ENCODE data around the gene C12orf76.
A peak's percentile ranks its signal among the peaks of the same experiment; 100 is the strongest.
"Not testable (repeated sequence)": the region's sequence is repeated elsewhere in the genome, so short reads cannot be mapped to it uniquely, and the experiment has no call there.

C12orf76 gene

GRCh38 chr12:110028323-110028722 lies 20.0 kb downstream of the C12orf76 start:
- Histone ChIP-seq H3K27me3 (ENCODE audit: control insufficient read depth in 2 of 2, insufficient read depth in 2 of 2, low read length in 2 of 2) (no peaks in the 10 kb centered on the region), H3K27ac (ENCODE audit: low read depth in 2 of 2, low read length in 2 of 2) (no peak overlapping the region), H3K9me3 (ENCODE audit: control insufficient read depth in 2 of 2, low read length in 2 of 2) (no peaks in the 10 kb centered on the region), H3K4me3 (ENCODE audit: low read length in 2 of 2) (no peak overlapping the region), H3K9ac (ENCODE audit: low read depth in 1 of 2, low read length in 2 of 2) (no peak overlapping the region), H3K4me1 (ENCODE audit: control insufficient read depth in 2 of 2, insufficient read depth in 2 of 2, low read length in 2 of 2) (no peaks in the 10 kb centered on the region), H3K36me3 (ENCODE audit: control insufficient read depth in 2 of 2, insufficient read depth in 2 of 2, low read length in 2 of 2) (peaks cover 46 to 54% of the 10 kb centered on the region in 2 donors)

- H3K27me3 ChIP-seq (ENCODE audit: control insufficient read depth in 2 of 2, insufficient read depth in 2 of 2, low read length in 2 of 2) = no peaks in the 10 kb centered on the region
- H3K9me3 ChIP-seq (ENCODE audit: control insufficient read depth in 2 of 2, low read length in 2 of 2) = no peaks in the 10 kb centered on the region
- H3K9ac ChIP-seq (ENCODE audit: low read depth in 1 of 2, low read length in 2 of 2) = no peak overlapping the region
- no peak overlapping the region for H3K4me3 ChIP-seq (ENCODE audit: low read length in 2 of 2)
- peaks cover 62% of the 10 kb centered on the region in 2 donors for H3K36me3 ChIP-seq (ENCODE audit: control insufficient read depth in 2 of 2, insufficient read depth in 2 of 2, low read length in 2 of 2)
- H3K4me1 ChIP-seq (ENCODE audit: control insufficient read depth in 2 of 2, insufficient read depth in 2 of 2, low read length in 2 of 2) = no peaks in the 10 kb centered on the region
- H3K27ac ChIP-seq (ENCODE audit: low read depth in 2 of 2, low read length in 2 of 2) = no peak overlapping the region
Observed at GRCh38 chr12:110024051-110024450, 24.3 kb downstream of the C12orf76 start.

GRCh38 chr12:110023059-110023980 lies 25.0 kb downstream of the C12orf76 start:
- H3K27ac ChIP-seq (ENCODE audit: low read depth in 2 of 2, low read length in 2 of 2) = no peak overlapping the region
- no peaks in the 10 kb centered on the region for H3K4me1 ChIP-seq (ENCODE audit: control insufficient read depth in 2 of 2, insufficient read depth in 2 of 2, low read length in 2 of 2)
- no peaks in the 10 kb centered on the region for H3K9me3 ChIP-seq (ENCODE audit: control insufficient read depth in 2 of 2, low read length in 2 of 2)
- H3K9ac ChIP-seq (ENCODE audit: low read depth in 1 of 2, low read length in 2 of 2) = no peak overlapping the region
- no peak overlapping the region for H3K4me3 ChIP-seq (ENCODE audit: low read length in 2 of 2)
- H3K36me3 ChIP-seq (ENCODE audit: control insufficient read depth in 2 of 2, insufficient read depth in 2 of 2, low read length in 2 of 2) = peaks cover 65 to 66% of the 10 kb centered on the region in 2 donors
- no peaks in the 10 kb centered on the region for H3K27me3 ChIP-seq (ENCODE audit: control insufficient read depth in 2 of 2, insufficient read depth in 2 of 2, low read length in 2 of 2)

- no peak overlapping the region for H3K27ac ChIP-seq (ENCODE audit: low read depth in 2 of 2, low read length in 2 of 2)
- H3K9me3 ChIP-seq (ENCODE audit: control insufficient read depth in 2 of 2, low read length in 2 of 2) = no peaks in the 10 kb centered on the region
- H3K9ac ChIP-seq (ENCODE audit: low read depth in 1 of 2, low read length in 2 of 2) = no peak overlapping the region
- no peak overlapping the region for H3K4me3 ChIP-seq (ENCODE audit: low read length in 2 of 2)
- peaks cover 55 to 69% of the 10 kb centered on the region in 2 donors for H3K36me3 ChIP-seq (ENCODE audit: control insufficient read depth in 2 of 2, insufficient read depth in 2 of 2, low read length in 2 of 2)
- H3K4me1 ChIP-seq (ENCODE audit: control insufficient read depth in 2 of 2, insufficient read depth in 2 of 2, low read length in 2 of 2) = no peaks in the 10 kb centered on the region
- H3K27me3 ChIP-seq (ENCODE audit: control insufficient read depth in 2 of 2, insufficient read depth in 2 of 2, low read length in 2 of 2) = no peaks in the 10 kb centered on the region
Observed at GRCh38 chr12:110020956-110021355, 27.4 kb downstream of the C12orf76 start.

- Histone ChIP-seq H3K9me3 (ENCODE audit: control insufficient read depth in 2 of 2, low read length in 2 of 2) (no peaks in the 10 kb centered on the region), H3K4me3 (ENCODE audit: low read length in 2 of 2) (no peak overlapping the region), H3K36me3 (ENCODE audit: control insufficient read depth in 2 of 2, insufficient read depth in 2 of 2, low read length in 2 of 2) (peaks cover 35 to 53% of the 10 kb centered on the region in 2 donors), H3K27ac (ENCODE audit: low read depth in 2 of 2, low read length in 2 of 2) (peak overlapping the region in 1 of 2 donors; percentile 49), H3K27me3 (ENCODE audit: control insufficient read depth in 2 of 2, insufficient read depth in 2 of 2, low read length in 2 of 2) (no peaks in the 10 kb centered on the region), H3K4me1 (ENCODE audit: control insufficient read depth in 2 of 2, insufficient read depth in 2 of 2, low read length in 2 of 2) (peaks cover 2 to 5% of the 10 kb centered on the region in 2 donors), H3K9ac (ENCODE audit: low read depth in 1 of 2, low read length in 2 of 2) (no peak overlapping the region)
Observed at GRCh38 chr12:110015132-110015531, 33.2 kb downstream of the C12orf76 start.

GRCh38 chr12:110012659-110013058 lies 35.7 kb downstream of the C12orf76 start:
- Histone ChIP-seq H3K27ac (ENCODE audit: low read depth in 2 of 2, low read length in 2 of 2) (peak overlapping the region in 1 of 2 donors; percentile 19), H3K4me3 (ENCODE audit: low read length in 2 of 2) (no peak overlapping the region), H3K4me1 (ENCODE audit: control insufficient read depth in 2 of 2, insufficient read depth in 2 of 2, low read length in 2 of 2) (peaks cover 2 to 5% of the 10 kb centered on the region in 2 donors)

GRCh38 chr12:110012137-110012536 lies 36.2 kb downstream of the C12orf76 start:
- Histone ChIP-seq H3K36me3 (ENCODE audit: control insufficient read depth in 2 of 2, insufficient read depth in 2 of 2, low read length in 2 of 2) (peaks cover 11 to 27% of the 10 kb centered on the region in 2 donors), H3K4me1 (ENCODE audit: control insufficient read depth in 2 of 2, insufficient read depth in 2 of 2, low read length in 2 of 2) (peaks cover 2 to 5% of the 10 kb centered on the region in 2 donors)

More at GRCh38 chr12:110012659-110013058, 35.7 kb downstream of the C12orf76 start:
- peaks cover 11 to 30% of the 10 kb centered on the region in 2 donors for H3K36me3 ChIP-seq (ENCODE audit: control insufficient read depth in 2 of 2, insufficient read depth in 2 of 2, low read length in 2 of 2)
- no peaks in the 10 kb centered on the region for H3K27me3 ChIP-seq (ENCODE audit: control insufficient read depth in 2 of 2, insufficient read depth in 2 of 2, low read length in 2 of 2)
- no peak overlapping the region for H3K9ac ChIP-seq (ENCODE audit: low read depth in 1 of 2, low read length in 2 of 2)
- no peaks in the 10 kb centered on the region for H3K9me3 ChIP-seq (ENCODE audit: control insufficient read depth in 2 of 2, low read length in 2 of 2)

GRCh38 chr12:110010853-110011723 lies 37.2 kb downstream of the C12orf76 start:
- peak overlapping the region; percentile 15 to 34 for H3K27ac ChIP-seq (ENCODE audit: low read depth in 2 of 2, low read length in 2 of 2)
- no peaks in the 10 kb centered on the region for H3K9me3 ChIP-seq (ENCODE audit: control insufficient read depth in 2 of 2, low read length in 2 of 2)

More at GRCh38 chr12:110012137-110012536, 36.2 kb downstream of the C12orf76 start:
- no peaks in the 10 kb centered on the region for H3K27me3 ChIP-seq (ENCODE audit: control insufficient read depth in 2 of 2, insufficient read depth in 2 of 2, low read length in 2 of 2)
- no peaks in the 10 kb centered on the region for H3K9me3 ChIP-seq (ENCODE audit: control insufficient read depth in 2 of 2, low read length in 2 of 2)
- H3K4me3 ChIP-seq (ENCODE audit: low read length in 2 of 2) = no peak overlapping the region
- H3K9ac ChIP-seq (ENCODE audit: low read depth in 1 of 2, low read length in 2 of 2) = no peak overlapping the region
- H3K27ac ChIP-seq (ENCODE audit: low read depth in 2 of 2, low read length in 2 of 2) = peak overlapping the region in 1 of 2 donors; percentile 34

GRCh38 chr12:110008681-110009398 lies 39.5 kb downstream of the C12orf76 start:
- not testable (repeated sequence) for H3K9ac ChIP-seq (ENCODE audit: low read depth in 1 of 2, low read length in 2 of 2); H3K27me3 ChIP-seq (ENCODE audit: control insufficient read depth in 2 of 2, insufficient read depth in 2 of 2, low read length in 2 of 2); H3K9me3 ChIP-seq (ENCODE audit: control insufficient read depth in 2 of 2, low read length in 2 of 2); H3K4me3 ChIP-seq (ENCODE audit: low read length in 2 of 2); H3K27ac ChIP-seq (ENCODE audit: low read depth in 2 of 2, low read length in 2 of 2)
- H3K36me3 ChIP-seq (ENCODE audit: control insufficient read depth in 2 of 2, insufficient read depth in 2 of 2, low read length in 2 of 2) = peaks cover 6 to 13% of the 10 kb centered on the region in 2 donors
- peaks cover 2 to 10% of the 10 kb centered on the region in 2 donors for H3K4me1 ChIP-seq (ENCODE audit: control insufficient read depth in 2 of 2, insufficient read depth in 2 of 2, low read length in 2 of 2)

More at GRCh38 chr12:110010853-110011723, 37.2 kb downstream of the C12orf76 start:
- peaks cover 11 to 20% of the 10 kb centered on the region in 2 donors for H3K36me3 ChIP-seq (ENCODE audit: control insufficient read depth in 2 of 2, insufficient read depth in 2 of 2, low read length in 2 of 2)
- H3K27me3 ChIP-seq (ENCODE audit: control insufficient read depth in 2 of 2, insufficient read depth in 2 of 2, low read length in 2 of 2) = no peaks in the 10 kb centered on the region
- peak overlapping the region in 1 of 2 donors; percentile 34 for H3K4me3 ChIP-seq (ENCODE audit: low read length in 2 of 2)
- H3K9ac ChIP-seq (ENCODE audit: low read depth in 1 of 2, low read length in 2 of 2) = no peak overlapping the region
- H3K4me1 ChIP-seq (ENCODE audit: control insufficient read depth in 2 of 2, insufficient read depth in 2 of 2, low read length in 2 of 2) = peaks cover 2 to 5% of the 10 kb centered on the region in 2 donors
